Stimulated activated CD8-positive, alpha-beta memory T cell treated with anti-CD3 and anti-CD28 coated beads, Interleukin-4, amount 100 ng/mL, for 48 hours (primary cell): ENCODE measurements around the gene CUX1.
"Not testable (repeated sequence)": the region's sequence is repeated elsewhere in the genome, so short reads cannot be mapped to it uniquely, and the experiment has no call there.

Source experiments
- DNase-seq: peaks from one replicate; pipeline ENCODE4 v3.0.0-alpha.2; 2020

CUX1 gene

DNA sequence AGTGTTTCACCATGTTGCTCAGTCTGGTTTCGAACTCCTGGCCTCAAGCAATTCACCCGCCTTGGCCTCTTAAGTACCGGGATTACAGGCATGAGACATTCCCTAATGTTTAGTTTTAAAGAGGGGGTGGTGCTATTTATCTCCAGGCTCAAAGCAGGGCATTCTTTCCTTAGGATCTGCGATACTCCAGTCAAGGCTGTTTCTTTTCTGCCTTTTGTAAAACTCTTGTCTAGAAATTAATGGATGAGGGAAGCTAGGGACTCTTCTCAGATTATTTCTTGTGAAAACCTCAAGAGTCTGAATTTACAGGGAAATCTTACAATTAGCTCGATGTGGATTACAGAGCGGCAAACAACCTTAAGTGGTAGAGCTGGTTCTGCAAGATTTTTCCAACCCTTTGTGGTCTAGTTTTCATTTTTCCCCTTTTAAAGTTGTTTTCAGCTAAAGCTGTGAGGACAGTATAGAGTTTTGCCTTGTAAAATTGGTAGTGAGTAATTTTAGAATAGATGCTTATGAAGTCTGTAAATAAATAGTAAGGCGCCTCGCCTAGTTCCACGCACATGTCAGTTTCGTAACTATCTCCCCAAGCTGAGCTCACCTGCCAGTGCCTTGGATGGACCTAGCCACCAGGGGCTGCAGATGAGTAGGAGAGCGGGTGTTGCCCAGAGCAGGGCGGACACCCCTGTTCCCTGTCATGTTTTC lies 53.1 kb downstream of the CUX1 start:
- DNase-seq, result no peak

DNA sequence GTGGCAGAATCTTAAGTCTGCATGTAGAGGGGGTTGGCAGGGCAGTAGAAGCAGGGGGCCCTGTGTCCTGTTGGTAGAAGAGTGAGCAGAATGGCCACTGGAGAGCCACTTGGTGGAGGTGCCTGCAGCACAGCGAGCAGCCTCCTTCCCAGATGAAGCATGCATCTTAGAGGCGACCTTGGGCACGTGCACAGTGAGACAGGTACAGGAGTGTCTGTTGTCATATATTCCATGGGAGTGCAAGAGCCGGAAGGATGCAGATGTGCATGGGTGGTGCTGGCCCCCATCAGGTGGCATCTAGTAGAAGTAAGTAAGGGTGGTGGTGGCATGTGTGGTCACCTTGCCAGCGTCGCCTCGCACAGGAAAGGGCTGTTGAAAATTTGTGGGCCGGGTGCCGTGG lies 53.9 kb downstream of the CUX1 start:
- no peak for DNase-seq

DNA sequence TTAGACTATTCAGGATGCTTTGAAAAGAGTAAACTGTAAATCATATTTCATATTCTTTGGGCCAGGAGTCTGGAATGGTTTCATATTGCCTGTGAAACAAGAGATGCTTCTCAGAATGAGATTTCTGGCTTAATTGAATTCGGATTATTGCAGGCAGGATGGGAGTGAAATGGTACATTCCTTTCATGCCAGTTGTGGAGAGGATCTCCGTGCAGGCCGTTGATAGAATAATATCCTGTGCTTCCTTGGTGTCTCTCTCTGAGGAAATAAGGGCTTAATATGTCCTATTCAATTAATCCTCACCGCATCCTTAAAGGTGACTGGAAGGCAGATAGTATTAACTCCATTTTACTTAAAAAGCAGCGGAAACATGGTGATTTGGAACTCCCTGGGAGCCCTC lies 56.6 kb downstream of the CUX1 start:
- no peak for DNase-seq

GRCh38 chr7:101875283-101875846 lies 57.9 kb downstream of the CUX1 start:
- DNase-seq, result no peak

- DNase-seq, result no peak
These were observed 60.6 kb downstream of the CUX1 start for GRCh38 chr7:101877882-101878591.

DNA sequence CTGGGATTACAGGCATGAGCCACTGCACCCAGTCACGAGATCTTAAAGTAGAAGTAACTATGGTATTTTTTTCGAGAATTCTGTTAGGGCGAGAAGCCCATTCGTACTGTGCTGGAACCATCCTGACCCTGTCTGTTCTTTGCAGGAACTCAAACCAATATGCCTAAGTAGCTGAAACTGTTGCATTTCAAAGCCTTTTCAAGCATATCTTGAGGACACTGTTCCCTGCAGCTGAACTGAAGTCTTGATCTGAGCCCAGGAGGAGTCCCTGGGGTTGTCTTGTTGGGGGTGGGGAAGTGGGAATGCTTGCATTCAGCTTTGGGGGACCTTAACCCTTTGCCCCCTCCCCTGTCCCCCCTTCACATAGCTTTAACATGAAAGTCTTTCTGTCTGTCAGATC lies 61.5 kb downstream of the CUX1 start:
- DNase-seq, result no peak

DNA sequence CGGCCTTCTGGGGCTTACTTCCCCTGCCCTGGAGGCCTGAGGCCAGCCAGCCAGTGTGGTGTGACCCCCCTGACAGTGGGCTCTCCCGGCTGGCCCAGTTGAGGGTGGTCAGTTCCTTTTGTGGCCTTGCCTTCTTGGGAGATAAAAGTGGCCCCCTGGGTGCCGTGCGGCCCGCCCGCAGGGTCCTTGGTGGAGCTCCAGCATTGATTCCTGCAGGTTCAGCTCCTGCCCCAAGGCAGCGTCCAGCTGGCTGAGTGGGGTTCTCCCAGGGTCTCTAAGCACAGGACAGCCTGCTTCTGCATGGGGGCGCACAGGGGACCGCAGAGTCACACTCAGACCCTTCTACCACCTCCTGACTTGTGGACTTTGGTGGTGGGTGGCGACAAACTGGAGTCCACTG lies 62.1 kb downstream of the CUX1 start:
- no peak for DNase-seq

DNA sequence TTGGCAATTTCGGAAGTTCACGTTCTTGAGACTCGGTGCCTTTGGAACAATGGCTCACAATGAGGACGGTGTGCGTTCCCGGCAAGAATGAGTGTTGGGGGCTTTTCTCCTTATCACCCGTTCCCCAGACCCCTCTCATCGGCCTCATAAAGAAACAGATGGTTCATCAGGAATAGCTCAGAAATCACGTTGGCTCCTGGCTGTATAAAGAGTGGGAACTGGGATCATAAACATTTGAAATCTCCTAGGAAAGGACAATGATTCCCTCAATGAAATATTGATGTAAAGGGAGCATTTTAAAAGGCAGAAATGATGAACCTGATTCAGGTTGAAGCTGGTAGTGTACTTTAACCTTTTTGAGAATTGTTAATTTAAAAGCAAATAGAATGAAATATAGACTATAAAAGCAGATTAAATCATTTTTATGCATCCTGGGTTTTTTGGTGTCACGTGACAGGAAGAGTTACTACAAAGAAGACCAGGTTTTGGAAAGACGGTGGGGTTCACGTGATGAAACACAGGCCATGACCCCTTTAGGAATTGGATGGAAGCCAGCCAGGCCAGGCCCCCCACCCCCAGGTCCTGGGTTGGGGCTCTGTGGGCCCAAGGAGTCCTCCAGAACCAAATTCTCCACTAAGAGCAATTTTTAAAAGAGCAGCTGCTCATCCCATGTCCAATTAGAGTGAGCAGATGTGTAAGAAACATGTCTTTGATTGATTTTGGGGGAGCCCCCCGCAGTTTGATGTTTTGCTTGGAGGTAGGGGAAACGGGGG lies 63.0 kb downstream of the CUX1 start:
- no peak for DNase-seq

- DNase-seq, result no peak
These were observed 64.6 kb downstream of the CUX1 start for GRCh38 chr7:101882005-101882421.

DNA sequence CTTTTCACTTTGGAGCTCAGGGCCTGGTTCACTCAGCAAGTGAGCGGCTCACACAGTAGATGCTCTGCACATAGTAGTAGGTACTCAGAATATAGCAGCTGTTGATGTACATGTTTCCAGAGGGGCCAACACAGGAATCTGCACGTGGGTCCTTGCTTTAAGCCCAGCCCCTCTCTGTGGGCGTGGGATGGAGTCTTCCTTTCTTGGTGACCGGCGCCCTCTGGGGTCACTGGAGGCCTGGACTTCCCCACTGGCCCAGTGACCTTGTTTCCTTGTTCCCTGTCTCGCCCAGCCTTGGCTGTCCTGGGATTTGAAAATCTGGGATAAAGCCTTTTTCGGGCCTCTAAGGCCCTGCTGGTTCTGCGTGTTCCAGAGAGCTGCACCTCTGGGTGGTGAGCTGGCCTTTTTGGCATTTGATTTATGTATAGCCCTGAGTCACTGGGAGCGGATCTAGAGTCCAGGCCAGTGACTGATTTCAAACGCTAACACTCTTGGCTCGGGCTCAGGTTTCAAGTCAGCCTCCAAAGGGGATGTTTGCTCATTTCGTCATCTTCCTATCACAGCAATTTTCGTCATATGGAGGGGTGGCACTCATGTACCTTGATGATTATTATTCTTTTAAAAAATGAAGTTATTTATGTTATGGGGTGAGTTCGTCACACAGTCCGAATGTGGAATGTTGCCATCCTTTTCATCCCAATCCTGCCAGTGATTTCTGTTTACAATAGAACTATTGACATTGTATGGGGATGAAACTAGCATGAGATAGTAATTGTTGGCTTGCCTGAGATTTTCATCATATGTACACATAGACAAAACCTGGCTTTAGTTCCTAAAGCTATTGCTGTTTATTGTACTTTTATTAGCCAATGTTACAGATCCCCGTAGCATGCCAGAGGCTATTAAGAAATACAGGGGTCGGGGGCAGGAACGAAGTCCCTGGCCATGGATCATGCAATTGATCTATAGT lies 65.5 kb downstream of the CUX1 start:
- DNase-seq, result no peak

GRCh38 chr7:101884671-101885596 lies 67.5 kb downstream of the CUX1 start:
- no peak for DNase-seq

GRCh38 chr7:101885597-101885955 lies 68.2 kb downstream of the CUX1 start:
- no peak for DNase-seq

DNA sequence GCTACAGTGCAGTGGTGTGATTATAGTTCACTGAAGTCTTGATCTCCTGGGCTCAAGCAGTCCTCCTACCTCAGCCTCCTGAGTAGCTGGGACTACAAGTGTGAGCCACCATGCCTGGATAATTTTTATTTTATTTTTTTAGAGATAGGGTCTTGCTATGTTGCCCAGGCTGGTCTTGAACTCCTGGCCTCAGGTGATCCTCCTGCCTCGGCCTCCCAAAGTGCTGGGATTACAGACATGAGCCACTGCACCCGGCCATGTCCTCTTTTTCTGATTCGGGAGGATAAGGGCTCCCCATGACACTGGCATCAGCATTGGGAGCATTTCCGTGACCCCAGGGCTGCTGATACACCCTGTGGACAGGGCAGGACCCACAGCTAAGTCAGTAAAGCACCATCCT lies 69.9 kb downstream of the CUX1 start:
- DNase-seq, result not testable (repeated sequence)

- DNase-seq, result not testable (repeated sequence)
These were observed 71.1 kb downstream of the CUX1 start for GRCh38 chr7:101888564-101888963.

GRCh38 chr7:101890749-101891523 lies 73.5 kb downstream of the CUX1 start:
- DNase-seq, result no peak

- no peak for DNase-seq
These were observed 74.7 kb downstream of the CUX1 start for GRCh38 chr7:101891936-101892640.

- DNase-seq, result no peak
These were observed 76.1 kb downstream of the CUX1 start for GRCh38 chr7:101893341-101894082.

DNA sequence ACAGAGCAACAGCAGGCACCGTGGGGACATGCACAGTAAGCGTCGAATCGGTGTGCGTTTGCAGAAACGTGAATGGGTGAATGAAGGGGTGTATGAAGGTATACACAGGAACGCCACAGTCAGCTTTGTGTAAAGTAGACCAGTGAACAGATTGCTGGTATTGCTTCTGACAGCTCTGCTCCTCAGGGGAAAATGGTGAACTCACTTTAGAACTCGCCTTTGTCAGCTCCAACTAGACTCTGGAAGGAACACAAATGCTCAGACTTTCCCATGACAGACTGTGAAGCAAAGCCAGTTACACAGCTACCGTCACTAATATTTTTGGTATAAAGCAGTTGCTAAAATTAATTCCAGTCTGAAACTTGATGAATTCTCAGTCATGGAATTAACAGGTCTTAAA lies 78.9 kb downstream of the CUX1 start:
- DNase-seq, result no peak

- DNase-seq, result no peak
These were observed 79.5 kb downstream of the CUX1 start for GRCh38 chr7:101896941-101897340.
